Measurements from ENCODE around the gene PPP2R5B. TPM values are rescaled to one million over a fixed set of nuclear protein-coding genes. Genes with fewer than 3 reads are reported as not detected.

PPP2R5B gene
- total RNA-seq, 1 experiment from 2014 or later, result 1.8 TPM

DNA sequence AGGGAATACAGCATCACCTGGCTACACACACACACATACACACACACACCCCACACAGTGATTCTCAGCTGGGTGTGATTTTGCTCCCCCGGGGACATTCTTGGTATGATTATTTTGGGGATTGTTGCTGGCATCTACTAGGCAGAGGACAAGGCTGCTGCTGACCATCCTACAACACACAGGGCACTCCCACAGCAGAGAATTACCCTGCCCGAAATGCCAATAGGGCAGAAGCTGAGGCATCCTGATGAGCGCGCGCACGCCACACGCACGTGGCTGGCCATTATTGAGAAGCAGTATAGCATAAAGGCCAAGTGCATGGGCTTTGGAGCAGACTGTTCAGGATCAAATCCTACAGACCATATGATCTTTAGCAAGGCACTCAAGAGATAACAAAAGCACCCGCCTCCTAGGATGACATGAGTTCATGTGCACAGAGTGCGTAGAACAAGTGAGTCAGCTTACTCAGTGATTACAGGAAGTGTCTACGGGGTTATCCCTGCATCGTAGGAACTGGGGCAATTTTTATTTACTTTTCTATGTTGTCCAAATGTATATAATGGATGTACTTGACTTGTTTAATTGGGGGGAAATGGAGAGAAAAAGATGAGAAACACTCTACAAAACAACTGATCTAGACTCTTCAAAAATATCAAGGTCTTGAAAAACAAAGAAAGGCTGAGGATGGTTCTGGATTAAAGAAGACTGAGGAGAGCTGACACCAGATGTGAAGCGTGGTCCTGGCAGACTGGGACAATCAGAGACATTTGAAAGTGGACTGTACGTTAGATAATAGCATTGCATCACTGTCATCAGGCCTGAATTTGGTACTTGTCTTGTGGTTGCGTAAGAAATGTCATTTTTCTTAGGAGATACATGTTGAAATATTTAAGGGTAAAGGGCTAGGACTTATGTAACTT is 38.9 kb upstream of the PPP2R5B start:
- Histone ChIP-seq H3K9me2 (replicated peaks; ENCODE audit: insufficient read depth, low read length) (no peaks in the 10 kb centered on the region), H3K79me2 (ENCODE audit: low read length) (no peaks in the 10 kb centered on the region), H2AFZ (ENCODE audit: low read length) (no peak overlapping the region), H3K4me3 (ENCODE audit: low read length) (no peak overlapping the region), H4K20me1 (ENCODE audit: insufficient read depth, low read depth, low read length) (no peaks in the 10 kb centered on the region), H3K4me1 (ENCODE audit: low read length) (peaks cover 30% of the 10 kb centered on the region), H3K9ac (ENCODE audit: low read length) (no peak overlapping the region), H3K36me3 (ENCODE audit: insufficient read depth, low read length) (no peaks in the 10 kb centered on the region), H3K4me2 (ENCODE audit: low read depth, low read length, poor library complexity, severe bottlenecking) (no peak overlapping the region), H3K9me3 (ENCODE audit: low read length) (no peaks in the 10 kb centered on the region), H3K27ac (ENCODE audit: low read length) (no peak overlapping the region), H3K27me3 (ENCODE audit: low read length) (no peaks in the 10 kb centered on the region)
- DNase-seq, result no peak

DNA sequence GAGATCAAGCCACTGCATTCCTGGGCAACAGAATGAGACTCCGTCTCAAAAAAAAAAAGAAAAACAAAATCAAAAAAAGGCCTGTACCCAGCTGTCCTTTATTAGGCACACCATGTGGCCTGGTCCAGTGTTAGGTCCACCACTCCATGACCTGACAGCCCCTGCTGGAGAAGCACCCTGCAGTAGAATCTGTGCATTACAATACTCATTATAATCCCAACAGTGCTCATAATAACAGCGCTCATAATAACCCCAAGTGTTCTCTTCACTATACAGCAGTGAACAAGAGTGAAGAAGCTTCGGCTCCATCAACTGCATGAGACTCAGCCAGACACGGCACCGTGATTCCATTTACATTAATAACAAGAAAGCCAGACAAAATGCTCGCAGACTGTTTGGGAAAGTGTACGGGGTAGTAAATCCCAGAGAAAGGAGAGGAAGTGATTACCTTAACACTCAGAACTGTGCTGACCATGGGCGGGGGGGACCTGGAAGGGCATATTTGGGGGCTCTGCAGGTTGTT is 37.2 kb upstream of the PPP2R5B start:
- Histone ChIP-seq H3K27ac (ENCODE audit: low read length) (peak overlapping the region; percentile 36; the same call in 1 of the 2 replicates), H2AFZ (ENCODE audit: low read length) (peak overlapping the region; percentile 94), H3K9ac (ENCODE audit: low read length) (peak overlapping the region; percentile 73), H3K4me3 (ENCODE audit: low read length) (peak overlapping the region; percentile 66), H3K4me2 (ENCODE audit: low read depth, low read length, poor library complexity, severe bottlenecking) (peak overlapping the region; percentile 79), H3K27me3 (ENCODE audit: low read length) (no peaks in the 10 kb centered on the region), H3K36me3 (ENCODE audit: insufficient read depth, low read length) (no peaks in the 10 kb centered on the region), H3K9me3 (ENCODE audit: low read length) (no peaks in the 10 kb centered on the region), H3K79me2 (ENCODE audit: low read length) (no peaks in the 10 kb centered on the region), H3K9me2 (replicated peaks; ENCODE audit: insufficient read depth, low read length) (no peaks in the 10 kb centered on the region), H3K4me1 (ENCODE audit: low read length) (peaks cover 22% of the 10 kb centered on the region), H4K20me1 (ENCODE audit: insufficient read depth, low read depth, low read length) (no peaks in the 10 kb centered on the region)
- no peak for DNase-seq

DNA sequence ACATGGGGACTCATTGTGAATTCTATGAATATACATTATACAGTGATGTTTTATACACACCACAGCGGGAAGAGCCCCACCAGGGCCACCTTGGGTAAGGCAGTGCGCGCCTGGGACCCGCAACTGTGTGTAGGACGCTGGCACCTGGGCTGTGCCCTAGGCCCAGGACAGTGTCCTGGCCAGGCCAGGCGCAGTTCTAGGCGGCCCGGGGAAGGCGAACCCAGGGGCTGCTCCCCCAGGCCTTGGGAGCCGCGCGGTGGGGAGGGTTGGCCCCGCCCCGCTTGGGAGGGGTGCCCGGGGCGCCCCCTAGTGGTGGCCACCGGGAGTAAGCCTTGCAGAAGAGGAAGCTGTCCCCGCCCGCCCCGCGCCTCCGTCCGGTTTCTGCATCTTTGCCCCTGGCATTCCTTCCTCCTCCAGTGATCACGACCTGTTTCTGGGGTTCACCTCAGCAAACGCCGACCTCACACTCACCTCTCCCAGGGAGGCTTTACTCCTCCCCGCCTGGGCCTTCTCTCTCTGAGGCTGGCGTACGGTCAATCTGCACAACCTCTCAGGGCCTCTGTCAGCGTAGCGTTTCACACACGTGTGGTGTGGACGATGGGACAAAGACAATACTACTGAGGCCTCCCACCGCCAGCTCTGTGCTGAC is 36.6 kb upstream of the PPP2R5B start:
- no peaks in the 10 kb centered on the region for H3K9me2 ChIP-seq (replicated peaks; ENCODE audit: insufficient read depth, low read length)
- peak overlapping the region; percentile 96 for H2AFZ ChIP-seq (ENCODE audit: low read length)
- peaks cover 19% of the 10 kb centered on the region for H3K4me1 ChIP-seq (ENCODE audit: low read length)
- no peaks in the 10 kb centered on the region for H3K9me3 ChIP-seq (ENCODE audit: low read length)
- H3K36me3 ChIP-seq (ENCODE audit: insufficient read depth, low read length), result no peaks in the 10 kb centered on the region
- peak overlapping the region; percentile 79 for H3K4me2 ChIP-seq (ENCODE audit: low read depth, low read length, poor library complexity, severe bottlenecking)
- H3K27me3 ChIP-seq (ENCODE audit: low read length), result no peaks in the 10 kb centered on the region
- peak overlapping the region; percentile 73 for H3K9ac ChIP-seq (ENCODE audit: low read length)
- peak overlapping the region; percentile 66 for H3K4me3 ChIP-seq (ENCODE audit: low read length)
- no peaks in the 10 kb centered on the region for H4K20me1 ChIP-seq (ENCODE audit: insufficient read depth, low read depth, low read length)
- peak; percentile 93 for DNase-seq
- H3K27ac ChIP-seq (ENCODE audit: low read length), result peak overlapping the region; percentile 53
- H3K79me2 ChIP-seq (ENCODE audit: low read length), result no peaks in the 10 kb centered on the region

DNA sequence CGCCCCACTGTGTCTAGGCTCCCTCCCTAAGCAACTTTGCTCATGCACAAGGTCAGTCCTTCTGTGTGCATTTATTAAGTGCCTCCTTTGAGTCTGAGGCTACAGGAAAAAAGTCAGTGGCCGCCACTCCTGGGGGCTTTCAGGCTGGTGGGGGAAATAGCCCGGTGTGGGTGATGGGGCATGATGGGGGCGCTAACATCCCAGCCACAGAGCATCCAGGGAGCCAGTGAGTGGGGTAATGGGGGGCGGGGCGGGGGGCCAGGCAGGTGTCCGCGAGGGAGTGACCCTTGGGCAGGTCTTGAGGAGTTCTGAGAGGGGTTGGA is 36.1 kb upstream of the PPP2R5B start:
- no peaks in the 10 kb centered on the region for H3K36me3 ChIP-seq (ENCODE audit: insufficient read depth, low read length)
- peak overlapping the region; percentile 79 for H3K4me2 ChIP-seq (ENCODE audit: low read depth, low read length, poor library complexity, severe bottlenecking)
- H3K9me3 ChIP-seq (ENCODE audit: low read length), result no peaks in the 10 kb centered on the region
- H3K27me3 ChIP-seq (ENCODE audit: low read length), result no peaks in the 10 kb centered on the region
- peak overlapping the region; percentile 66 for H3K4me3 ChIP-seq (ENCODE audit: low read length)
- peak overlapping the region; percentile 73 for H3K9ac ChIP-seq (ENCODE audit: low read length)
- no peaks in the 10 kb centered on the region for H3K9me2 ChIP-seq (replicated peaks; ENCODE audit: insufficient read depth, low read length)
- H3K79me2 ChIP-seq (ENCODE audit: low read length), result no peaks in the 10 kb centered on the region
- H2AFZ ChIP-seq (ENCODE audit: low read length), result peak overlapping the region; percentile 96
- no peaks in the 10 kb centered on the region for H4K20me1 ChIP-seq (ENCODE audit: insufficient read depth, low read depth, low read length)
- peaks cover 19% of the 10 kb centered on the region for H3K4me1 ChIP-seq (ENCODE audit: low read length)
- peak overlapping the region; percentile 53 for H3K27ac ChIP-seq (ENCODE audit: low read length)
- DNase-seq, result no peak

DNA sequence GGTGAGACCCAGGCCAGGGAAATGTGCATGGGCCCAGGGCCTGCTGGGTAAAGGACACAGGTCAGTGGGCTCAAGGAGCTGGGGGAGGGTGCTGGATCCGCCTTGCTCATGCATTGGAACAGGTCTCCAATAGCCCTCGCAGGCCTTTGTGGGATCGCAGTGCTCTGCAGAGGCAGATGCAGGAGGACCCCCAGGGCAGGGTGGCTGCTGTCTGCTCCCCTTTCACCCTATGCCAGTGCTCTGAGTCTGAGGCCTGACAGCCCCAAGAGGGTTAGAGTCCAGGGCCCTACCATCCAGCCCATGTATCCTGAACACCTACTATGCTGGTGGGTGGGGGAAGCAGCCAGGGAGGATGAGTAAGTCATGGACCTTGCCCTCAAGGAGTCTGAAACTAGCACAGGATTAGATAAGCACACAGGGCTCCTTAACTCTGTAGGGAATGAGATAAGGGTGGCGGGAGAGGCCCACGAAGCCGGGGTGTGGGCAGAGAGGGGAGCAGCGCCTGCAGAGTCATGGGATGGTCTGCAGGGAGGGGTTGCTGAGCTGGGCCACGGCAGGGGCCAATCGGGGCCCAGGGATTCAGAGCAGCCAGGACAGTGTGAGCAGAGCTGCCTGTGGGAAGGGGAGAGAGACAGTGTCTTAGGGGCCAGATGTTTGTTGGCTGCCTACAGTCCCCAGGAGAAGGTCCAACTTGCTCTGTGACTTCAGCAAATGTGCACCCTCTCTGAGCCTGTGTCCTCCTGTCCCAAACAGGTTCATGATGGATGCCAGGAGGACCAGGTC is 35.6 kb upstream of the PPP2R5B start:
- no peaks in the 10 kb centered on the region for H3K9me3 ChIP-seq (ENCODE audit: low read length)
- H3K9me2 ChIP-seq (replicated peaks; ENCODE audit: insufficient read depth, low read length), result no peaks in the 10 kb centered on the region
- no peaks in the 10 kb centered on the region for H3K79me2 ChIP-seq (ENCODE audit: low read length)
- H3K27me3 ChIP-seq (ENCODE audit: low read length), result no peaks in the 10 kb centered on the region
- H3K4me3 ChIP-seq (ENCODE audit: low read length), result no peak overlapping the region; the same call in 1 of the 2 replicates
- H3K4me2 ChIP-seq (ENCODE audit: low read depth, low read length, poor library complexity, severe bottlenecking), result peak overlapping the region; percentile 79
- H2AFZ ChIP-seq (ENCODE audit: low read length), result no peak overlapping the region
- H3K27ac ChIP-seq (ENCODE audit: low read length), result no peak overlapping the region
- H3K4me1 ChIP-seq (ENCODE audit: low read length), result peaks cover 19% of the 10 kb centered on the region
- H4K20me1 ChIP-seq (ENCODE audit: insufficient read depth, low read depth, low read length), result no peaks in the 10 kb centered on the region
- no peaks in the 10 kb centered on the region for H3K36me3 ChIP-seq (ENCODE audit: insufficient read depth, low read length)
- peak overlapping the region; percentile 27; the same call in 1 of the 2 replicates for H3K9ac ChIP-seq (ENCODE audit: low read length)
- DNase-seq, result no peak

DNA sequence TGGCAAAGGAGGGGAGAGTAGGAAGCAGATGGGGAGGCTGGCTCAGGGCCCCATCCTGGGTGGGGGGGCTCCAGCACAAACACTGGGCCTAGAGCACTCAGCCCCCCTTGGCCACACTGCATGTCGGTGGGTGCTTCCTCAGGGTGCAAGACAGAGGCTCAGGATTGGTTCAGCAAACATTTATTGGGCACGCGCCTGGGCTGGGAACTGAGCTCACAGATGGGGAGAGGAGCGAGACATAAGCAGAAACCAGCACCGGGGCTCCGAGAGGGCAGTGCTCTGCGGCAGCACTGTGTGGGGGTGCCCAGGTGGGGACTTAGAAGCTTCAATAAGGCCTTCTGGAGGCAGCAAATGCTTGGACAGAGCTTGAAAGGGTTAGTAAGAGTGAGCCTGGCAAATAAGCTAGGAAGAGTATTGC is 34.0 kb upstream of the PPP2R5B start:
- Histone ChIP-seq H3K9me2 (replicated peaks; ENCODE audit: insufficient read depth, low read length) (no peaks in the 10 kb centered on the region), H3K9ac (ENCODE audit: low read length) (no peak overlapping the region), H3K9me3 (ENCODE audit: low read length) (no peaks in the 10 kb centered on the region), H2AFZ (ENCODE audit: low read length) (no peak overlapping the region), H3K27ac (ENCODE audit: low read length) (no peak overlapping the region), H3K79me2 (ENCODE audit: low read length) (no peaks in the 10 kb centered on the region), H3K4me3 (ENCODE audit: low read length) (no peak overlapping the region), H3K36me3 (ENCODE audit: insufficient read depth, low read length) (no peaks in the 10 kb centered on the region), H3K4me1 (ENCODE audit: low read length) (peaks cover 22% of the 10 kb centered on the region), H3K4me2 (ENCODE audit: low read depth, low read length, poor library complexity, severe bottlenecking) (no peak overlapping the region), H3K27me3 (ENCODE audit: low read length) (no peaks in the 10 kb centered on the region), H4K20me1 (ENCODE audit: insufficient read depth, low read depth, low read length) (no peaks in the 10 kb centered on the region)
- no peak for DNase-seq

DNA sequence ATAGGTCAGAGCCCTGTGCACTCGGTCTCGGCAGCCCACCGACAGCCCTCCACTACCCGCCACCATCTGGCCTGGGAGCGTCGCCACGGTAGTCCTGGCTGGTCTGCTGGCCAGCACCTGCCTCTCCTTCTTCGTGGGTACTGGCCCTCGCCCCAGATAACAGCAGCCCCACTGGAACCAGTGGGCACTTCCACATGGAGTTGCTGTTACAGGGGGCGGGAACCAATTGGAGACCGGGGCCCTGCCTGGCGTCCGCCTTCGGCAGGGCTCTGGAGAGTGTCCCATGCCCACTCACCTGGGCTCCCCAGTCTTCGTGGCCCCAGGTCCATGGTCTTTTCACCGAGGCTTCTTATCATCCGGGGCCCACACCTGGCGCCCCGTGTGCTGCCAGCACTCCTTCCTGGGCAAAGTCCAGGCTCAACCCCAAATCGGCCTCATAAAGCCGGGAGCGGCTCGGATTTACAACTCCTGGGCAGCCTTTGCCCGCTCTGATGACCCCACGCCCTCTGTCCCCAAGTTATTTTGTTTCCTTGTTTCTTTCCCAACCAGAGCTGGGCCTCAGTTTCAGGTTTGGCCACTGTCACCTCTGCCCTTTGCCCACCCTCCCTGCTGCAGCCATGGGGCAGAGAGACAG is 33.2 kb upstream of the PPP2R5B start:
- DNase-seq, result no peak
- H3K27ac ChIP-seq (ENCODE audit: low read length), result no peak overlapping the region
- no peaks in the 10 kb centered on the region for H3K79me2 ChIP-seq (ENCODE audit: low read length)
- H2AFZ ChIP-seq (ENCODE audit: low read length), result no peak overlapping the region
- no peaks in the 10 kb centered on the region for H3K36me3 ChIP-seq (ENCODE audit: insufficient read depth, low read length)
- H3K9ac ChIP-seq (ENCODE audit: low read length), result no peak overlapping the region
- no peaks in the 10 kb centered on the region for H3K9me2 ChIP-seq (replicated peaks; ENCODE audit: insufficient read depth, low read length)
- H4K20me1 ChIP-seq (ENCODE audit: insufficient read depth, low read depth, low read length), result no peaks in the 10 kb centered on the region
- H3K9me3 ChIP-seq (ENCODE audit: low read length), result no peaks in the 10 kb centered on the region
- H3K4me1 ChIP-seq (ENCODE audit: low read length), result peaks cover 22% of the 10 kb centered on the region
- no peaks in the 10 kb centered on the region for H3K27me3 ChIP-seq (ENCODE audit: low read length)
- no peak overlapping the region for H3K4me3 ChIP-seq (ENCODE audit: low read length)
- no peak overlapping the region for H3K4me2 ChIP-seq (ENCODE audit: low read depth, low read length, poor library complexity, severe bottlenecking)
